ENCODE data around the gene GUCY2C.
A peak's percentile ranks its signal among the peaks of the same experiment; 100 is the strongest.

Gene GUCY2C

GRCh38 chr12:14619741-14620501 lies 76.5 kb downstream of the GUCY2C start:
- no peak for DNase-seq (ENCODE audit: low read depth)

GRCh38 chr12:14618983-14619382 lies 77.4 kb downstream of the GUCY2C start:
- DNase-seq (ENCODE audit: low read depth) = peak; percentile 26

GRCh38 chr12:14614704-14615121 lies 81.7 kb downstream of the GUCY2C start:
- DNase-seq (ENCODE audit: low read depth) = no peak

GRCh38 chr12:14613718-14614117 lies 82.7 kb downstream of the GUCY2C start:
- no peak for DNase-seq (ENCODE audit: low read depth)

- no peak for DNase-seq (ENCODE audit: low read depth)
Measured at GRCh38 chr12:14612898-14613445, 83.4 kb downstream of the GUCY2C start.

GRCh38 chr12:14612250-14612649 lies 84.1 kb downstream of the GUCY2C start:
- no peak for DNase-seq (ENCODE audit: low read depth)

- DNase-seq (ENCODE audit: low read depth) = no peak
Measured at GRCh38 chr12:14611640-14612203, 84.7 kb downstream of the GUCY2C start.

- DNase-seq (ENCODE audit: low read depth) = no peak
Measured at GRCh38 chr12:14607568-14607967, 88.8 kb downstream of the GUCY2C start.

- DNase-seq (ENCODE audit: low read depth) = no peak
Measured at GRCh38 chr12:14605401-14605989, 90.9 kb downstream of the GUCY2C start.

GRCh38 chr12:14601692-14602478 lies 94.5 kb downstream of the GUCY2C start:
- DNase-seq (ENCODE audit: low read depth) = no peak

GRCh38 chr12:14597480-14597879 lies 98.9 kb downstream of the GUCY2C start:
- DNase-seq (ENCODE audit: low read depth) = no peak

- no peak for DNase-seq (ENCODE audit: low read depth)
Measured at GRCh38 chr12:14591719-14592118, 104.7 kb downstream of the GUCY2C start.

GRCh38 chr12:14589169-14590004 lies 107.0 kb downstream of the GUCY2C start:
- DNase-seq (ENCODE audit: low read depth) = no peak

- no peak for DNase-seq (ENCODE audit: low read depth)
Measured at GRCh38 chr12:14588571-14588970, 107.8 kb downstream of the GUCY2C start.

- no peak for DNase-seq (ENCODE audit: low read depth)
Measured at GRCh38 chr12:14578646-14579045, 117.8 kb downstream of the GUCY2C start.

- no peak for DNase-seq (ENCODE audit: low read depth)
Measured at GRCh38 chr12:14577344-14577743, 119.1 kb downstream of the GUCY2C start.

GRCh38 chr12:14576896-14577295 lies 119.5 kb downstream of the GUCY2C start:
- DNase-seq (ENCODE audit: low read depth) = no peak

GRCh38 chr12:14575585-14575984 lies 120.8 kb downstream of the GUCY2C start:
- no peak for DNase-seq (ENCODE audit: low read depth)

GRCh38 chr12:14573118-14573517 lies 123.3 kb downstream of the GUCY2C start:
- DNase-seq (ENCODE audit: low read depth) = no peak

- DNase-seq (ENCODE audit: low read depth) = no peak
Measured at GRCh38 chr12:14572401-14572800, 124.0 kb downstream of the GUCY2C start.

- DNase-seq (ENCODE audit: low read depth) = no peak
Measured at GRCh38 chr12:14571779-14572178, 124.6 kb downstream of the GUCY2C start.

Measured in stromal cell of bone marrow (primary cell).